ENCODE measurements around the gene ZNG1F. TPM values are rescaled to one million over a fixed set of nuclear protein-coding genes. Genes with fewer than 3 reads are reported as not detected.
A peak's percentile ranks its signal among the peaks of the same experiment; 100 is the strongest.
"Not testable (repeated sequence)": the region's sequence is repeated elsewhere in the genome, so short reads cannot be mapped to it uniquely, and the experiment has no call there.

Gene ZNG1F
- total and polyA plus RNA-seq, 2 of the 4 experiments (the other 2 are of a cell fraction): 3.4 to 6.5 TPM

DNA sequence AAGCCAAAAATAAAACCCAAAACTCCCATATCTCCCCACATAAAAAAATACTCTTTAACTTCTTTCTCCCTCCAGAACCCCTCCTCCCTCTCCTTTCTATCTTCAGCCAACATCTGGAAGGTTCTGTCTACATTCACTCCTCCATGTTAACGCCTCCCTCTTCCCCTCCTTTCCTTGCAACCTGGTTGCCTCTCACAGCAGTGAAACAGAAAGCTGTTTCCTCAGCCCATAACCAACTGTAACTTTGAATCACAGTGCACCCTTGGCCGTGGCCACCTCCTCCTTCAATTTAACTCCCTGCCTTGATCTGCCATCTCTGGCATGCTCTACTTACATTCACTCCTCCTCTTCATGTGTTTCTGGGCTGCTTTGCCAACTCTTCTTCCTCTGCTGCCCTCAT, 94.1 kb downstream of the ZNG1F start:
- H3K18ac ChIP-seq (ENCODE audit: low read depth, low read length); H2BK15ac ChIP-seq (ENCODE audit: low read depth, low read length); H3K36me3 ChIP-seq (ENCODE audit: control insufficient read depth, insufficient read depth, low read length); H2AFZ ChIP-seq (replicated peaks; ENCODE audit: low read length, poor library complexity); intact Hi-C loops (cut with micrococcal nuclease); in situ Hi-C loops (cut with MboI; ENCODE audit: low sequenced_read_pairs); H3K14ac ChIP-seq (replicated peaks; ENCODE audit: low read depth, low read length); H4K20me1 ChIP-seq (ENCODE audit: insufficient read depth, low read length); H2AK5ac ChIP-seq (ENCODE audit: low read depth, low read length); POLR2A ChIA-PET (ENCODE audit: unreplicated experiment); H3K4me1 ChIP-seq (ENCODE audit: control insufficient read depth, insufficient read depth, low read length); H3K4me3 ChIP-seq (ENCODE audit: insufficient read depth, low read depth, low read length); H3K27ac ChIP-seq (ENCODE audit: insufficient read depth, low read length); CTCF ChIA-PET; H3K9me1 ChIP-seq (ENCODE audit: insufficient read depth, low read length); H3K27me3 ChIP-seq (ENCODE audit: control insufficient read depth, insufficient read depth, low read length); H3K9me3 ChIP-seq (ENCODE audit: control insufficient read depth, insufficient read depth, low read length); H2AK9ac ChIP-seq (replicated peaks; ENCODE audit: low read depth, low read length, poor library complexity); H3K56ac ChIP-seq (ENCODE audit: extremely low read depth, insufficient read depth, low read length); H3K9ac ChIP-seq (ENCODE audit: low read depth, low read length); H4K5ac ChIP-seq (ENCODE audit: low read depth, low read length); ATAC-seq (ENCODE audit: low read depth); H4K8ac ChIP-seq (ENCODE audit: low read depth in 2 of 2, low read length in 2 of 2); DNase-seq; H4K91ac ChIP-seq (ENCODE audit: insufficient read depth, low read depth, low read length); H3K23ac ChIP-seq (ENCODE audit: low read depth, low read length); H2BK5ac ChIP-seq (ENCODE audit: low read depth, low read length, poor library complexity, severe bottlenecking); BruUV-seq (replicated peaks); H3K4ac ChIP-seq (ENCODE audit: low read depth, low read length); H3K4me2 ChIP-seq (ENCODE audit: low read depth, low read length); H2BK120ac ChIP-seq (ENCODE audit: low read depth, low read length); H3K79me1 ChIP-seq (ENCODE audit: low read depth in 1 of 2, low read length in 2 of 2); H2BK20ac ChIP-seq (ENCODE audit: low read depth, low read length); dilution Hi-C loops (cut with HindIII; ENCODE audit: low sequenced_read_pairs, unreplicated experiment): not testable (repeated sequence)
- no CpG with 5 or more reads among the region's 2 CpGs for WGBS, 2 experiments (ENCODE audit: extremely low coverage in 2 of 2, insufficient read length in 1 of 2)

DNA sequence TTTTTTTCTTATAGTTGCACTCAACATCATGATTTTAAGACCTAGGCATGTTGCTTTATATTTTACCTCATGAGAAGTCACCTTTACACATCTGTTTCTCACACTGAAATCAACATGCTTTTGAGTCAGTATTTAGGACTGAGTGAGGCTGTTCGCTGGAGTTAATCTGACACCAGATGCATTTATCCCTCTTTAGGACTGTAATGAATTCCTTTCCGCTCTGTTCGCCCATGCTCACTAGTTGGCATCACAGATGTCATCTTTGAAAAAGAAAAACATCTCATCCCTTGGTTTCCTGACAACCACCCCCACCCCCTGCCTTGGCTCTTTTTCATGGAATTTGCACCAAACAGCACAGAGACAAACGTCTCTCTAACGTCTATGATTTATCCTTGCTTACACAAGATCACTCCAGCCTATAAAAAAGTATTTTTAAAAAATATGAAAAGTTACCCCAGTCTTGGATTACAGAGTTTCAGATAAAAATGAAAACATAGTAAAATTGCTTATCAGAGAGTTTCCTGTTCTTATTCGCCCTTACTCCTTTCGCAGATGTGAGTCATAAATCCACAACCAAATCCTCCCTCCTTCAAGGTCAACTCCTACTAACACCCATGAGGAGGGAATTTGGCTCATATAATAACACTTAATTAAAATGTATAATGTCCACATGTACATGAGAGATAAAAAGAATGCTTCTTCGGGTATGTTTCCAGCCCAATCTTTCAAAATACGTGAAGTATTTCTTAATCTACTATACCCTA, 94.9 kb downstream of the ZNG1F start:
- H2BK120ac ChIP-seq (ENCODE audit: low read depth, low read length); H3K9me3 ChIP-seq (ENCODE audit: control insufficient read depth, insufficient read depth, low read length); DNase-seq; H3K23ac ChIP-seq (ENCODE audit: low read depth, low read length); H3K4me1 ChIP-seq (ENCODE audit: control insufficient read depth, insufficient read depth, low read length); H3K4ac ChIP-seq (ENCODE audit: low read depth, low read length); H3K27ac ChIP-seq (ENCODE audit: insufficient read depth, low read length); H2BK5ac ChIP-seq (ENCODE audit: low read depth, low read length, poor library complexity, severe bottlenecking); H4K8ac ChIP-seq (ENCODE audit: low read depth in 2 of 2, low read length in 2 of 2); H2BK15ac ChIP-seq (ENCODE audit: low read depth, low read length); H4K91ac ChIP-seq (ENCODE audit: insufficient read depth, low read depth, low read length); H3K79me1 ChIP-seq (ENCODE audit: low read depth in 1 of 2, low read length in 2 of 2); H3K56ac ChIP-seq (ENCODE audit: extremely low read depth, insufficient read depth, low read length); H3K4me3 ChIP-seq (ENCODE audit: insufficient read depth, low read depth, low read length); H3K9ac ChIP-seq (ENCODE audit: low read depth, low read length); H2AFZ ChIP-seq (replicated peaks; ENCODE audit: low read length, poor library complexity); H3K18ac ChIP-seq (ENCODE audit: low read depth, low read length); H4K20me1 ChIP-seq (ENCODE audit: insufficient read depth, low read length); H2AK5ac ChIP-seq (ENCODE audit: low read depth, low read length); dilution Hi-C loops (cut with HindIII; ENCODE audit: low sequenced_read_pairs, unreplicated experiment); H3K9me1 ChIP-seq (ENCODE audit: insufficient read depth, low read length); BruUV-seq (replicated peaks); in situ Hi-C loops (cut with MboI; ENCODE audit: low sequenced_read_pairs); H2BK20ac ChIP-seq (ENCODE audit: low read depth, low read length); H3K27me3 ChIP-seq (ENCODE audit: control insufficient read depth, insufficient read depth, low read length); H3K36me3 ChIP-seq (ENCODE audit: control insufficient read depth, insufficient read depth, low read length); H3K4me2 ChIP-seq (ENCODE audit: low read depth, low read length); intact Hi-C loops (cut with micrococcal nuclease); POLR2A ChIA-PET (ENCODE audit: unreplicated experiment); H2AK9ac ChIP-seq (replicated peaks; ENCODE audit: low read depth, low read length, poor library complexity); H4K5ac ChIP-seq (ENCODE audit: low read depth, low read length); H3K14ac ChIP-seq (replicated peaks; ENCODE audit: low read depth, low read length); CTCF ChIA-PET: not testable (repeated sequence)
- no CpG with 5 or more reads among the region's 9 CpGs for WGBS, 2 experiments (ENCODE audit: extremely low coverage in 2 of 2, insufficient read length in 1 of 2)
- peak; percentile 61 for ATAC-seq (ENCODE audit: low read depth)

Data from IMR-90 (cell line).